ENCODE results near the gene GRIK1.

DNA sequence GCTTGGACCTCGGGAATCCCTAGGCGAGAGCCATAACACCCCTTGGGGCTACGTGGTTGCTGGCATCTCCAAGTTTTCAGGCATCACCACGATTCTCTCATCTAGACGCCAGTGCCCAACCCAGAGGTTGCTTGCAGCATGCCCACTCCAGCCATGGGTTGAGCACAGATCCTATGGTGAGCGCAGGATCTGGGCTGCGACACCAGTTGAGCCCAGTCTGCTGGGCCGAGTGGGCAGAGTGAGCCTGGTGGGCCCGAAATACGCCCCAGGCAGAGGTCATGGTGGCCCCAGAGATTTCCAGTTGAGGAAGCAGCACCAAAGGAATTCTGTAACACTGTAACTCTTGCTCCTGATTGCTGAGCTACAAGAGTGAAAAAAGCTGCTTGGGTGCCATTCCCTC is 46.1 kb upstream of the GRIK1 start:
- no peak for TF ChIP-seq POLR2A (IDR thresholded peaks at IDR 0.05)
- TF ChIP-seq, protein P1, sequence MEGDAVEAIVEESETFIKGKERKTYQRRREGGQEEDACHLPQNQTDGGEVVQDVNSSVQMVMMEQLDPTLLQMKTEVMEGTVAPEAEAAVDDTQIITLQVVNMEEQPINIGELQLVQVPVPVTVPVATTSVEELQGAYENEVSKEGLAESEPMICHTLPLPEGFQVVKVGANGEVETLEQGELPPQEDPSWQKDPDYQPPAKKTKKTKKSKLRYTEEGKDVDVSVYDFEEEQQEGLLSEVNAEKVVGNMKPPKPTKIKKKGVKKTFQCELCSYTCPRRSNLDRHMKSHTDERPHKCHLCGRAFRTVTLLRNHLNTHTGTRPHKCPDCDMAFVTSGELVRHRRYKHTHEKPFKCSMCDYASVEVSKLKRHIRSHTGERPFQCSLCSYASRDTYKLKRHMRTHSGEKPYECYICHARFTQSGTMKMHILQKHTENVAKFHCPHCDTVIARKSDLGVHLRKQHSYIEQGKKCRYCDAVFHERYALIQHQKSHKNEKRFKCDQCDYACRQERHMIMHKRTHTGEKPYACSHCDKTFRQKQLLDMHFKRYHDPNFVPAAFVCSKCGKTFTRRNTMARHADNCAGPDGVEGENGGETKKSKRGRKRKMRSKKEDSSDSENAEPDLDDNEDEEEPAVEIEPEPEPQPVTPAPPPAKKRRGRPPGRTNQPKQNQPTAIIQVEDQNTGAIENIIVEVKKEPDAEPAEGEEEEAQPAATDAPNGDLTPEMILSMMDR (IDR thresholded peaks at IDR 0.05), result no peak

Data from prostate gland (tissue), 2 donors.